ENCODE results near the gene NPDC1. TPM values are rescaled to one million over a fixed set of nuclear protein-coding genes. Genes with fewer than 3 reads are reported as not detected.

NPDC1 gene
- total RNA-seq, 1 donor from 2014 or later: 61.1 TPM

- Mint-ChIP-seq H3K9me3 (no peaks in the 10 kb centered on the region), H3K27me3 (ENCODE audit: low read depth) (peaks cover 71% of the 10 kb centered on the region), H3K27ac (ENCODE audit: unreplicated experiment) (no peak overlapping the region), H3K36me3 (ENCODE audit: low read depth) (no peaks in the 10 kb centered on the region), H3K4me1 (peaks cover 4% of the 10 kb centered on the region), H3K4me3 (no peak overlapping the region)
- no peak for DNase-seq (ENCODE audit: low read depth, low spot score)
- TF ChIP-seq CTCF (conservative IDR thresholded peaks at IDR 0.05): no peak
These were observed 2.9 kb upstream of the NPDC1 start for GRCh38 chr9:137048655-137049543.

GRCh38 chr9:137045294-137046087 lies 486 bp downstream of the NPDC1 start:
- no peak for DNase-seq (ENCODE audit: low read depth, low spot score)
- Mint-ChIP-seq H3K36me3 (ENCODE audit: low read depth) (no peaks in the 10 kb centered on the region), H3K4me1 (peaks cover 4% of the 10 kb centered on the region), H3K27ac (ENCODE audit: unreplicated experiment) (no peak overlapping the region), H3K27me3 (ENCODE audit: low read depth) (peaks cover 47% of the 10 kb centered on the region), H3K9me3 (no peaks in the 10 kb centered on the region), H3K4me3 (peak overlapping the region; percentile 86)
- TF ChIP-seq CTCF (conservative IDR thresholded peaks at IDR 0.05): no peak

- Mint-ChIP-seq H3K27ac (ENCODE audit: unreplicated experiment) (no peak overlapping the region), H3K4me1 (peaks cover 4% of the 10 kb centered on the region), H3K36me3 (ENCODE audit: low read depth) (no peaks in the 10 kb centered on the region), H3K4me3 (peak overlapping the region; percentile 70), H3K27me3 (ENCODE audit: low read depth) (peaks cover 39% of the 10 kb centered on the region), H3K9me3 (no peaks in the 10 kb centered on the region)
- TF ChIP-seq CTCF (conservative IDR thresholded peaks at IDR 0.05): no peak
- no peak for DNase-seq (ENCODE audit: low read depth, low spot score)
These were observed 1.3 kb downstream of the NPDC1 start for GRCh38 chr9:137044502-137045177.

GRCh38 chr9:137044037-137044436 lies 1.9 kb downstream of the NPDC1 start:
- no peak for TF ChIP-seq CTCF (conservative IDR thresholded peaks at IDR 0.05)
- DNase-seq (ENCODE audit: low read depth, low spot score): no peak
- peaks cover 33% of the 10 kb centered on the region for H3K27me3 Mint-ChIP-seq (ENCODE audit: low read depth)
- no peaks in the 10 kb centered on the region for H3K36me3 Mint-ChIP-seq (ENCODE audit: low read depth)
- H3K27ac Mint-ChIP-seq (ENCODE audit: unreplicated experiment): no peak overlapping the region
- no peak overlapping the region for H3K4me3 Mint-ChIP-seq
- no peaks in the 10 kb centered on the region for H3K9me3 Mint-ChIP-seq
- peaks cover 4% of the 10 kb centered on the region for H3K4me1 Mint-ChIP-seq

Measured in neural crest cell (in vitro differentiated cells).